HG03159 (cell line): ENCODE measurements around the gene BFSP2.
A peak's percentile ranks its signal among the peaks of the same experiment; 100 is the strongest.
"Not testable (repeated sequence)": the region's sequence is repeated elsewhere in the genome, so short reads cannot be mapped to it uniquely, and the experiment has no call there.

Experiments used
- ATAC-seq: cut with Tn5 transposase; IDR thresholded peaks from one replicate; pipeline ENCODE4 v1.9.1; 2021; ENCODE audit warnings: mild to moderate bottlenecking, moderate library complexity; ENCODE audit not compliant: unreplicated experiment

Gene BFSP2

DNA sequence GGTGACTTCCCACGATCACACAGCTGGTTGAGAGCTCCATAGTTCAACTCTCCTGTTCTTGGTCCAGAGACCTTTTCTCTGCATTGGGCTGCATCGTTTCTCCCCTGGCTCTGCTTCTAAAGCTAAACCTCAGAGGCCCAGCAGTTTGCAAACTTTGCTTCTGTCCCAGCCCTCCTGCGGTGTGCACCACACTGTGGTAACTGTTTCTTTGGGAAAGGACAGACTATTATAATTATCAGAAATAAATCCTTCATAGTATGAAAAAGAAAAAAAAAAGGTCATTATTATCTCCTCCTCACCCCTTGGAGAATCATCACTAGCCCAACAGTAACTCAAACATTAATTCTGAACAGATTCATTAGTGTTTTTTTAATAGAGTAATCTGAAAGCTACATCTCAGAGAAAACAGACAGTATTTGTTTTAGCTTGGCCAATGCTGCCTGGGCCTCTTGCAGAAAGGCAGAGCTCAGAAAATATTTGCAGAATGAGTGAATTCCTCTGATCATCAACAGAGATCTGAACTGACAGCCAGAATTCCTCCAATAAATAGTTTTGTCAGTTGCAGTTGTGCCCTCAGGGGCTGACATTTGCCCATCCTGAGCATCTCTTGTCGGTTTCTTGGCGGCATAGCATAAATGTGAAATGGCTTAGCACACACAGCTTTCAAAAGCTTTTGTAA is 52.9 kb downstream of the BFSP2 start:
- no peak for ATAC-seq

DNA sequence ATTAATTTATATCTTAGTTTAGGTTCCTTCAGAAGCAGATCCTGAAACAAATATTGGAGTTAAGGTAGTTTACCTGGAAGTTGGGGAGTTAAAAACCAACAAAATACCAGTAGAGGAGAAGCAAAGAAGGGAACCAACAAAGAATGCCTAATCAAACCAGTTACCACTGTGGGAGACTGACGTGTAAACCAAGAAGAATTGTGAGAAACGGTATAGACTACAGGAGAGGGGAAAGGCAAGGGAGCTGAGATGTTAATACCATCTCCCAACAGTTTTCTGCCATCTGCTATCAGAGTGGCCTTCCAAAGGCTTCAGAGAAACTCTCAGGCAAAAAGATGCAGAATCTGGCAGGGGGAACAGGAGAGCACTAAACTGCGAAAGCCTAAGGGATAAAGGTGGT is 53.5 kb downstream of the BFSP2 start:
- ATAC-seq: no peak

- ATAC-seq: no peak
Observed at GRCh38 chr3:133455281-133455680, 55.4 kb downstream of the BFSP2 start.

DNA sequence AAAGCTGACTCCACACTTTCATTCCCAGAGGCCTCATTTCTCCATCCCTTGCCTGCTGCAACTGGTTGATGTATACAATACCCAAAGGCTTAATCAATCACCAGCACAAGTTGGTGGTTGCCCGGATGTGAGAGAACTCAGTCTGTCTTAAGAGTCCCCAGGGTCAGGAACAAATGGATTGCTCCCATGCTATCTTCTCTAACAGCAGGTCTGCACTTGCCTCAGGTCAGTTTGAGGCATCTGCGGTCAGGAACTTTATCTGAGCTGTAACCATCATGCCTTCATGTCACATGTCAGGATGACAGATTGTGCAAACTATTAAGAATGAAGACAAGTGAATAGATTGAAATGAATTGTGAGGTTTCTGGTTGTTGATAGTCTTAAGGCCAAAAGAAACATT is 56.1 kb downstream of the BFSP2 start:
- no peak for ATAC-seq

DNA sequence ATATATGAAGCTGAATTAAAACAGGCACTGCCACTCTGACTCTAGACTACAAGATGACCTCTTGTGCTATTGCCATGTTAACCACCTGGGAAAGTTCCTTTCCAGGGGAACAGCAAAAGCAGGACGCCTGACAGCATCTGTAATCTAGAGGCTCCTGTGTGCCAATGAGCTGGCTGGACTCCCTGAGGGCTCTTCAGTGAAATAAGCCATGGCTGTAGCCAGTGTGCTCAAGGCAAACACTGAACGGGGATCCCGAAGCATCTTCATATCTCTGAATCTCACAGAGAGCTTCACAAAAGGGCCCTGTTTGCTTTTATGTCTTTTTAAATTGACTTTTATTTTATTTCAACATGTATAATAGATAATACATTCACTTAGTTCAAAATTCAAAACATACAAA is 57.2 kb downstream of the BFSP2 start:
- ATAC-seq: no peak

GRCh38 chr3:133457465-133458067 is 57.7 kb downstream of the BFSP2 start:
- no peak for ATAC-seq

DNA sequence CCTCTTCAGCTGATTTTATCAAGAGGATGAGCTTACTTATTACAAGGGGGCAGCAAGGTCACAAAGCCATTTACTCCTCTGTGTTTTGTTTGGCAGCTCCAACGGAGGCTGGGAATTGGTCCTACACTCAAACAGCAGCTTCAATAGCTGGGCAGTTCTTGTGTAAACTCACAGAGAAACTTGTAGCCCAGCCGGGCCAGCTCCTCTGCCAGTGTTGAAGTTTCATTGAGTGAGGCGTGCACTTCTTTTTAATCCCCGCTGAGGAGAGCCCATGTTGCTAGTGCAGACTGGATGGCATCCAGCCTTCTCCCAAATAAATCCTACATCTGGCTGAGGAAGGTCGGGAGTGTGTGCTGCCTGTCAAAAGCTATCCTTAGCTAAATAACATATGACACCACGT is 59.5 kb downstream of the BFSP2 start:
- no peak for ATAC-seq

DNA sequence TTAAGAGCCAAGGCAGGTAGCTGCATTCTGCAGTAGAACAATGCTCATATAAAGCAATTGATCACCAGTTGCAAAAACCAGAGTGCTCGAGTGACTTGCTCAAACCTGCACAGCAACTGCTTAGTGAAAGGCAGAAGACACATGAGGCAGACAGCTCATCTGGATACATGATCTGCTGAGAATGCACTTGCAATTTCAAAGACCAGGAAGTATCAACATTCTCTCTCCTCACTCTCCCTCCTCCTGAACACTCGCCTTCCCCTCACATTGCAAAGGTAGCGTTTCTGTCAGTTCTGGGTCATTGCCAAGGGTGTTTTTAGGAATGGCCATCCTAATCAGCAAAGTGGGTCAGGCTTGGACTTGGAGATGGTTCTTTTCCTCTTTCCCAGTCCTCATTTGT is 61.0 kb downstream of the BFSP2 start:
- no peak for ATAC-seq

DNA sequence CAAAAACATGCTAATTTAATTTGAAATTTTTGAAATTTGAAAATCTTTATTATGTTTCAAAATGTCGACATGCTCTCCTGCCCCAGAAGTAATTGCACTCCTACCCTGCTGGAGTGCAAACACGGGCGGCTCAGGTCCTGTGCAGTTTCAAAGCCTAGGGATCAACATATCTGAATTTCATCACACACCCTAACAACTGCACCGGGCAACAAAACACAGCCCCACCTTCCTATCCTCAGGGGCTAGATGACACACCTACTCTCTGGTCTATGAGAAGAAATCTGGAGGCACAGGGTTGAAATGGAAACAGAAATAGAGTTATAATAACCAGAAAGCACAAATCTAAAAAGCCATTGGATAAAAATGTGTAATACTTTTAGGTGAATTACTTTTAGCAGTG is 61.4 kb downstream of the BFSP2 start:
- ATAC-seq: no peak

GRCh38 chr3:133463347-133463860 is 63.5 kb downstream of the BFSP2 start:
- ATAC-seq: no peak

- no peak for ATAC-seq
Observed at GRCh38 chr3:133464573-133464972, 64.7 kb downstream of the BFSP2 start.

- peak; percentile 42 for ATAC-seq
Observed at GRCh38 chr3:133466531-133467386, 66.9 kb downstream of the BFSP2 start.

- ATAC-seq: no peak
Observed at GRCh38 chr3:133467780-133468179, 67.9 kb downstream of the BFSP2 start.

- no peak for ATAC-seq
Observed at GRCh38 chr3:133468251-133468721, 68.4 kb downstream of the BFSP2 start.

GRCh38 chr3:133469140-133469731 is 69.4 kb downstream of the BFSP2 start:
- no peak for ATAC-seq

DNA sequence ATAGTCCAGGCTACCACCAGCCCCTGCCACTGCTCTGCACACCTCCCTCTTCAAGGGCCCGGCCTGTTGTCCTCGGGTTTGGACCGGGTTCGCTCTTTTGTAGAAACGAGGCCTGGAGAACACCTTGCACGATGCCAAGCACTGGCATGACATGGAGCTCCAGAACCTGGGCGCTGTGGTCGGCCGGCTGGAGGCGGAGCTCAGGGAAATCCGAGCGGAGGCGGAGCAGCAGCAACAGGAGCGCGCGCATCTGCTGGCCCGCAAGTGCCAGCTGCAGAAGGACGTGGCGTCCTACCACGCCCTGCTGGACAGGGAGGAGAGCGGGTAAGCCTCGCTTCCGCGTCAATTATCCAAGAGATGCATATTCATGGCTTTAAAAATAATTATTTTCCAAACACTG is 72.4 kb downstream of the BFSP2 start:
- no peak for ATAC-seq

DNA sequence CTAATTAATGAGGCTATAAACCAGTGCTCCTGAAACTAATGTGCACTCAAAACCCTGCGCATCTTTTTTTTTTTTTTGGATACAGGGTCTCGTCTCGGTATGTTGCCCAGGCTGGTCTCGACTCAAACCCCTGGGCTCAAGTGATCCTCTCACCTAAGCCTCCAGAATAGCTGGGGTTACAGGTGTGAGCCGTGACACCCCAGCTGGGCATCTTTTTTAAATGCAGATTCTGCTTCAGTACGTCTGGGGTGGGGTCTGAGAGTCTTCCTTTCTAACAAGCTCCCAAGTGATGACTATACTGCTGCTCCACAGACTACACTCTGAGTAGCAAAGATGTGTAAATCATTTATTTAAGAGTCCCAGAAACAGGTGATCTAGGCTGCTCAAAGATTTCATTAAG is 73.0 kb downstream of the BFSP2 start:
- no peak for ATAC-seq

- ATAC-seq: not testable (repeated sequence)
Observed at GRCh38 chr3:133473472-133474191, 73.8 kb downstream of the BFSP2 start.

DNA sequence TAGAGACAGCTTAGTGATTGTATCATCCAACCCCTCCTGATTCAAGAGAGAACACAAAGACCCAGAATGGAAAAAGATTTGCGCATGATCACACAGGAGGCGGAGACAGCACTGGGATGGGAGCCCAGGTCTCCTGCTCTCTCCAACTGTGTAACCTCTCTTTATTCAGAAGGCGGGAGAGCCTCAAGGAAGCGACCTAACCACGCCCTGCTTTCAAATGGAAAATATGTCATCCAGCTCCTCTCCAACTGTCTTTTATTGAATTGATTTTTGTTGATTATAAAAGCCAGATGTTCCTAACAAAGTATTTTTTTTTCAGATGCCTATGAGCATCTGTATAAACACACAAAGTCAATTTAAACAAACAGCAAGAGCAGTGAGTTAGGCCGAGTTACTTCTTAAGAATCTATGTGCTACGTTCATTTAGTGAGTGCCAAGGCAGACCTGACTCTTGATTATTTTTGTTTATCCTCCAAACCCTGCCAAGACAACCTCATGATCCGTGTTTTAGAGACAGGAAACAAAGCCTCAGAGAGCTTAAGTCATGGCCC is 74.5 kb downstream of the BFSP2 start:
- no peak for ATAC-seq

DNA sequence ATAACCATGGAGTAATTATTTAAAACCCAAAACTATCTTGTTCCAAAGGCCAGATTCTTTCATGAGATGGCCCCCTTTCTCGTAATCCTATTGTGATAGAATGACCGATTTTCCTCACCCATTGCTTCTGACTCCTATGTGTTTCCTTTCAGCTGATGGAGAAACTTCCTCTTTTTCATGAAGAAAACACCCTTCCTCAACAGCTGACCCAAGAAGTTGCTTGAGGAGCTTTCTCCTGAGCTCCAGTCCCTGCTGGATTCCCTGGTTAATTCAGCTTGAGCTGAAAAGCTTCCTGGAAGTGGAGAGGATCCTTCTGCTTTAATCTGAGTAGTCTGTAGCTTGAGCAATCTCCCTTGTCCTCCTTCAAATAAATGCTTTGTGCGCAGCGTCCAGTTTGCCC is 75.0 kb downstream of the BFSP2 start:
- no peak for ATAC-seq
